Endometrial microvascular endothelial cells (primary cell): ENCODE results near the gene ZNF180. TPM values are rescaled to one million over a fixed set of nuclear protein-coding genes. Genes with fewer than 3 reads are reported as not detected.

Experiments
- total RNA-seq: library from RNA; depleted of rRNA; stranded (reverse); fragments of >200 nt; gene quantifications from one replicate; pipeline ENCODE4 v1.2.3, GENCODE V29; 2015; ENCODE audit errors: inconsistent ontology term

Gene ZNF180
- total RNA-seq, 1 donor from 2014 or later: 5.8 TPM

Other genes with a start within 250 kb of the ZNF180 start
- 0.09 TPM for gene ZNF233, start 240.6 kb downstream of the ZNF180 start, total RNA-seq
- 1.4 TPM for gene ZNF235, start 195.5 kb downstream of the ZNF180 start, total RNA-seq
- gene ZNF112, start 143.8 kb downstream of the ZNF180 start, total RNA-seq: 2.2 TPM
- 2.1 TPM for gene ZNF285, start 98.9 kb downstream of the ZNF180 start, total RNA-seq
- gene ZNF229, start 52.0 kb downstream of the ZNF180 start, total RNA-seq: 3.9 TPM
- not detected for gene CEACAM20, start 29.2 kb upstream of the ZNF180 start, total RNA-seq
- not detected for gene IGSF23, start 113.0 kb upstream of the ZNF180 start, total RNA-seq
- gene PVR, start 143.4 kb upstream of the ZNF180 start, total RNA-seq: 342 TPM
- 2.9 TPM for gene CEACAM19, start 171.0 kb upstream of the ZNF180 start, total RNA-seq
- gene CEACAM16, start 198.6 kb upstream of the ZNF180 start, total RNA-seq: not detected
- gene BCL3, start 248.2 kb upstream of the ZNF180 start, total RNA-seq: 18.2 TPM